HTERT RPE-1 (cell line): ENCODE data around the gene PPP2R5B.

ENCODE experiments used
- in situ Hi-C: fragments of 300-500 bp; cut with MboI; formaldehyde crosslinking; loops from 4 replicates; pipeline ENCODE4 v1.14.3; 2020; ENCODE audit warnings: low sequenced_read_pairs

Gene PPP2R5B

GRCh38 chr11:64906314-64906635, 18.2 kb upstream of the PPP2R5B start:
- in situ Hi-C loops = no loop called here

GRCh38 chr11:64908766-64909165, 15.7 kb upstream of the PPP2R5B start:
- in situ Hi-C loops = no loop called here

GRCh38 chr11:64909653-64910343, 14.7 kb upstream of the PPP2R5B start:
- in situ Hi-C loops = no loop called here

GRCh38 chr11:64910451-64911093, 13.9 kb upstream of the PPP2R5B start:
- in situ Hi-C loops = no loop called here

GRCh38 chr11:64911142-64911541, 13.3 kb upstream of the PPP2R5B start:
- in situ Hi-C loops = no loop called here

- in situ Hi-C loops = no loop called here
Observed at GRCh38 chr11:64911689-64912088, 12.8 kb upstream of the PPP2R5B start.

GRCh38 chr11:64913171-64913727, 11.2 kb upstream of the PPP2R5B start:
- in situ Hi-C loops = no loop called here

GRCh38 chr11:64914123-64914522, 10.4 kb upstream of the PPP2R5B start:
- in situ Hi-C loops = no loop called here

- in situ Hi-C loops = no loop called here
Observed at GRCh38 chr11:64915376-64915887, 9.1 kb upstream of the PPP2R5B start.

- in situ Hi-C loops = no loop called here
Observed at GRCh38 chr11:64916040-64916774, 8.3 kb upstream of the PPP2R5B start.

GRCh38 chr11:64916775-64917662, 7.5 kb upstream of the PPP2R5B start, which contains the start of gene ATG2A:
TSS of gene ATG2A (minus strand) at chr11:64917209. CDS start at chr11:64917135, 74 bp downstream.
- in situ Hi-C loops = no loop called here

- in situ Hi-C loops = no loop called here
Observed at GRCh38 chr11:64917663-64917995, 6.9 kb upstream of the PPP2R5B start.

- in situ Hi-C loops = no loop called here
Observed at GRCh38 chr11:64918017-64918416, 6.5 kb upstream of the PPP2R5B start.

GRCh38 chr11:64919627-64920026, 4.9 kb upstream of the PPP2R5B start:
- in situ Hi-C loops = no loop called here

- in situ Hi-C loops = no loop called here
Observed at GRCh38 chr11:64920124-64920523, 4.4 kb upstream of the PPP2R5B start.

- in situ Hi-C loops = no loop called here
Observed at GRCh38 chr11:64921384-64921783, 3.1 kb upstream of the PPP2R5B start.

GRCh38 chr11:64923151-64923661, 1.3 kb upstream of the PPP2R5B start:
- in situ Hi-C loops = no loop called here

GRCh38 chr11:64924910-64925284, 408 bp downstream of the PPP2R5B start:
- in situ Hi-C loops = no loop called here

GRCh38 chr11:64925536-64926436, 1.3 kb downstream of the PPP2R5B start:
- in situ Hi-C loops = no loop called here
